Right cardiac atrium (tissue), 5 donors: ENCODE measurements around the gene TMPRSS9. TPM values are rescaled to one million over a fixed set of nuclear protein-coding genes. Genes with fewer than 3 reads are reported as not detected.
"Not testable (repeated sequence)": the region's sequence is repeated elsewhere in the genome, so short reads cannot be mapped to it uniquely, and the experiment has no call there.

Experiments
- ATAC-seq, 2 donors: fragments of 200-7000 bp; cut with Tn5 transposase; one replicate each; pipeline versions ENCODE4 v1.8.0 to v1.9.1; 2020; ENCODE audit warnings: moderate library complexity in 2 of 2, mild to moderate bottlenecking in 1 of 2
- DNase-seq, 3 donors: peaks; one replicate each; pipeline ENCODE4 v3.0.0-alpha.2; 2020
- H3K27ac ChIP-seq: one replicate; pipeline ENCODE4 v1.5.1; 2013; ENCODE audit warnings: mild to moderate bottlenecking, low read length, control low read depth, moderate library complexity
- H3K27me3 ChIP-seq: one replicate; pipeline ENCODE4 v1.6.1; 2013; ENCODE audit not compliant: control insufficient read depth, insufficient read depth
- H3K4me1 ChIP-seq: one replicate; pipeline ENCODE4 v1.6.1; 2013; ENCODE audit warnings: low read length; ENCODE audit not compliant: control insufficient read depth, insufficient read depth
- H3K4me3 ChIP-seq: one replicate; pipeline ENCODE4 v1.5.1; 2013; ENCODE audit warnings: low read length, control low read depth
- H3K9me3 ChIP-seq: one replicate; pipeline ENCODE4 v1.6.1; 2013; ENCODE audit warnings: low read length; ENCODE audit not compliant: control insufficient read depth
- WGBS: extraction: QIAGEN DNeasy Blood & Tissue Kit; methylation state at CpG from one replicate; pipeline ENCODE4 v1.1.7; 2013; 5-methylcytosine and 5-hydroxymethylcytosine counted together
- intact Hi-C, 4 donors: fragments of 100-400 bp; cut with DNase I; formaldehyde crosslinking; loops; one replicate each; pipeline versions ENCODE4 v1.11.0 to v1.14.0; 2022 to 2023
- polyA plus RNA-seq: library from polyadenylated mRNA; stranded (reverse); fragments of 200-250 nt; gene quantifications from one replicate; pipeline ENCODE4 v1.2.3, GENCODE V29; 2013
- total RNA-seq, 4 donors: library from RNA; stranded (reverse); fragmentation: NEBNext Ultra II Directional; extraction: Animal tissue kit (Norgen Biotek cat#: 25700); gene quantifications; one replicate each; pipeline ENCODE4 v1.2.1, GENCODE V29; 2021
- donor health status: healthy with polysubstance abuse.
- donor health status: DM: no; HTN: yes; CAD: no.
- donor health status: DM: no; HTN: no; CAD: no.
- donor health status: DM: no; HTN: yes; CAD: no; lungs with severe emphysema.
- donor health status: DM: yes; HTN: yes; CAD: no.

Gene TMPRSS9
- total and polyA plus RNA-seq, 5 donors, result 0.09 to 0.12 TPM; not detected in 3

GRCh38 chr19:2397173-2397572 is 37.1 kb downstream of the TMPRSS9 start:
- not testable (repeated sequence) for ATAC-seq
- intact Hi-C loops, result loop anchor here in 1 of 4 donors (10.0 kb wide), 1 partner anchor 112 kb away; the partner anchor contains the start of gene PEAK3

GRCh38 chr19:2398735-2399305 is 38.8 kb downstream of the TMPRSS9 start:
- Histone ChIP-seq H3K27me3 (no peaks in the 10 kb centered on the region), H3K9me3 (no peaks in the 10 kb centered on the region), H3K27ac (no peak overlapping the region), H3K4me3 (no peak overlapping the region), H3K4me1 (no peaks in the 10 kb centered on the region)
- DNase-seq, result peak in 1 of 3 donors; percentile 21
- 76% methylated on average over 14 of the region's 14 CpGs for WGBS
- intact Hi-C loops, result loop anchor here in 1 of 4 donors (10.0 kb wide), 1 partner anchor 114 kb away; the partner anchor contains the start of gene PEAK3
- ATAC-seq, result no peak

More at GRCh38 chr19:2397173-2397572, 37.1 kb downstream of the TMPRSS9 start:
- H3K27ac ChIP-seq, H3K4me1 ChIP-seq, H3K4me3 ChIP-seq, H3K9me3 ChIP-seq, H3K27me3 ChIP-seq, DNase-seq: not testable (repeated sequence)
- WGBS, result 91% methylated on average over 7 of the region's 7 CpGs

GRCh38 chr19:2399582-2399981 is 39.5 kb downstream of the TMPRSS9 start:
- intact Hi-C loops, result loop anchor here in 1 of 4 donors (10.0 kb wide), 1 partner anchor 115 kb away; the partner anchor contains the start of gene PEAK3
- no peak overlapping the region for H3K27ac ChIP-seq
- no peaks in the 10 kb centered on the region for H3K27me3 ChIP-seq
- 93% methylated on average over 4 of the region's 4 CpGs for WGBS
- no peak for DNase-seq
- H3K4me3 ChIP-seq, result no peak overlapping the region
- ATAC-seq, result no peak
- H3K9me3 ChIP-seq, result no peaks in the 10 kb centered on the region
- no peaks in the 10 kb centered on the region for H3K4me1 ChIP-seq

GRCh38 chr19:2408247-2408646 is 48.2 kb downstream of the TMPRSS9 start:
- no peaks in the 10 kb centered on the region for H3K27me3 ChIP-seq
- no peak overlapping the region for H3K27ac ChIP-seq
- no peaks in the 10 kb centered on the region for H3K9me3 ChIP-seq
- intact Hi-C loops, result no loop called here
- H3K4me1 ChIP-seq, result no peaks in the 10 kb centered on the region
- ATAC-seq, result no peak
- WGBS, result 83% methylated on average over 25 of the region's 25 CpGs
- no peak overlapping the region for H3K4me3 ChIP-seq
- peak in 1 of 3 donors; percentile 42 for DNase-seq

- H3K4me1 ChIP-seq, result no peaks in the 10 kb centered on the region
- H3K27me3 ChIP-seq, result no peaks in the 10 kb centered on the region
- intact Hi-C loops, result no loop called here
- ATAC-seq (no peak), DNase-seq (peak in 1 of 3 donors; percentile 18)
- H3K4me3 ChIP-seq, result no peak overlapping the region
- H3K9me3 ChIP-seq, result no peaks in the 10 kb centered on the region
- WGBS, result 89% methylated on average over 7 of the region's 7 CpGs
- no peak overlapping the region for H3K27ac ChIP-seq
Measured at GRCh38 chr19:2409352-2409912, 49.4 kb downstream of the TMPRSS9 start.

- WGBS, result 94% methylated on average over 7 of the region's 7 CpGs
- Histone ChIP-seq H3K9me3 (no peaks in the 10 kb centered on the region), H3K27me3 (no peaks in the 10 kb centered on the region), H3K27ac (no peak overlapping the region), H3K4me3 (no peak overlapping the region), H3K4me1 (no peaks in the 10 kb centered on the region)
- no peak for ATAC-seq
- peak in 1 of 3 donors; percentile 12 for DNase-seq
- intact Hi-C loops, result no loop called here
Measured at GRCh38 chr19:2410023-2410422, 50.0 kb downstream of the TMPRSS9 start.

- WGBS, result 88% methylated on average over 8 of the region's 8 CpGs
- intact Hi-C loops, result no loop called here
- Histone ChIP-seq H3K9me3 (no peaks in the 10 kb centered on the region), H3K27me3 (no peaks in the 10 kb centered on the region), H3K27ac (no peak overlapping the region), H3K4me1 (no peaks in the 10 kb centered on the region), H3K4me3 (no peak overlapping the region)
- peak in 1 of 3 donors; percentile 0 for DNase-seq
- ATAC-seq, result no peak
Measured at GRCh38 chr19:2411709-2412108, 51.6 kb downstream of the TMPRSS9 start.

- WGBS, result 61% methylated on average over 2 of the region's 2 CpGs
- H3K4me3 ChIP-seq, result no peak overlapping the region
- no peak overlapping the region for H3K27ac ChIP-seq
- intact Hi-C loops, result no loop called here
- no peaks in the 10 kb centered on the region for H3K9me3 ChIP-seq
- H3K27me3 ChIP-seq, result no peaks in the 10 kb centered on the region
- H3K4me1 ChIP-seq, result no peaks in the 10 kb centered on the region
- DNase-seq, result peak in 1 of 3 donors; percentile 0
- ATAC-seq, result no peak
Measured at GRCh38 chr19:2412449-2412848, 52.4 kb downstream of the TMPRSS9 start.

- no peak for ATAC-seq
- Histone ChIP-seq H3K4me3 (no peak overlapping the region), H3K4me1 (no peaks in the 10 kb centered on the region), H3K27me3 (no peaks in the 10 kb centered on the region), H3K9me3 (no peaks in the 10 kb centered on the region), H3K27ac (no peak overlapping the region)
- WGBS, result 84% methylated on average over 7 of the region's 7 CpGs
- DNase-seq, result peak in 1 of 3 donors; percentile 3
- intact Hi-C loops, result no loop called here
Measured at GRCh38 chr19:2413159-2413558, 53.1 kb downstream of the TMPRSS9 start.

GRCh38 chr19:2413629-2414028 is 53.6 kb downstream of the TMPRSS9 start:
- ATAC-seq (peak in 1 of 2 donors; percentile 35), DNase-seq (peak in 1 of 3 donors; percentile 30)
- Histone ChIP-seq H3K4me3 (no peak overlapping the region), H3K27me3 (no peaks in the 10 kb centered on the region), H3K27ac (no peak overlapping the region), H3K9me3 (no peaks in the 10 kb centered on the region), H3K4me1 (no peaks in the 10 kb centered on the region)
- WGBS, result 91% methylated on average over 16 of the region's 16 CpGs
- intact Hi-C loops, result no loop called here

GRCh38 chr19:2415281-2415972 is 55.4 kb downstream of the TMPRSS9 start:
- intact Hi-C loops, result no loop called here
- no peaks in the 10 kb centered on the region for H3K27me3 ChIP-seq
- no peak overlapping the region for H3K4me3 ChIP-seq
- ATAC-seq (peak in 1 of 2 donors; percentile 13), DNase-seq (peak in 1 of 3 donors; percentile 57)
- no peaks in the 10 kb centered on the region for H3K4me1 ChIP-seq
- H3K9me3 ChIP-seq, result no peaks in the 10 kb centered on the region
- 81% methylated on average over 29 of the region's 29 CpGs for WGBS
- no peak overlapping the region for H3K27ac ChIP-seq
